Measurements from ENCODE around the gene FAM151B. TPM values are rescaled to one million over a fixed set of nuclear protein-coding genes. Genes with fewer than 3 reads are reported as not detected.

Gene FAM151B
- total RNA-seq (1.0 and 2.0 TPM in 2 replicates), polyA plus RNA-seq (0.84 and 1.3 TPM in 2 replicates)

- H3K27me3 ChIP-seq: no peaks in the 10 kb centered on the region
- peak; percentile 93 to 96 for DNase-seq (ENCODE audit: low read depth in 1 of 2, low spot score in 1 of 2)
- H3K9me3 ChIP-seq (ENCODE audit: low read depth): no peaks in the 10 kb centered on the region
- TF ChIP-seq CTCF (IDR thresholded peaks at IDR 0.05; ENCODE audit: low read depth, low read length): peak; percentile 43
- peak within 1 kb of the TSS; percentile 47 for H3K4me3 ChIP-seq
- H3K27ac ChIP-seq: peak within 1 kb of the TSS; percentile 81
- H3K4me1 ChIP-seq (ENCODE audit: low read depth): peaks cover 3% of the 10 kb centered on the region
- no peaks in the 10 kb centered on the region for H3K36me3 ChIP-seq
Measured at GRCh38 chr5:80487829-80488721, at the start of gene FAM151B. TSS of gene FAM151B (plus strand) at chr5:80488100. CDS start at chr5:80488124, 24 bp downstream.

GRCh38 chr5:80438739-80439138, 49.2 kb upstream of the FAM151B start:
- Histone ChIP-seq H3K27me3 (no peaks in the 10 kb centered on the region), H3K4me1 (ENCODE audit: low read depth) (no peaks in the 10 kb centered on the region), H3K4me3 (no peak overlapping the region), H3K27ac (no peak overlapping the region), H3K36me3 (peaks cover 27% of the 10 kb centered on the region), H3K9me3 (ENCODE audit: low read depth) (no peaks in the 10 kb centered on the region)
- no peak for DNase-seq (ENCODE audit: low read depth in 1 of 2, low spot score in 1 of 2)
- no peak for TF ChIP-seq CTCF (IDR thresholded peaks at IDR 0.05; ENCODE audit: low read depth, low read length)

GRCh38 chr5:80439213-80439612, 48.7 kb upstream of the FAM151B start:
- no peaks in the 10 kb centered on the region for H3K27me3 ChIP-seq
- H3K9me3 ChIP-seq (ENCODE audit: low read depth): no peaks in the 10 kb centered on the region
- no peak for TF ChIP-seq CTCF (IDR thresholded peaks at IDR 0.05; ENCODE audit: low read depth, low read length)
- peaks cover 27% of the 10 kb centered on the region for H3K36me3 ChIP-seq
- DNase-seq (ENCODE audit: low read depth in 1 of 2, low spot score in 1 of 2): no peak
- H3K27ac ChIP-seq: no peak overlapping the region
- H3K4me1 ChIP-seq (ENCODE audit: low read depth): no peaks in the 10 kb centered on the region
- H3K4me3 ChIP-seq: no peak overlapping the region

- Histone ChIP-seq H3K27me3 (no peaks in the 10 kb centered on the region), H3K36me3 (peaks cover 35% of the 10 kb centered on the region), H3K27ac (no peak overlapping the region), H3K4me1 (ENCODE audit: low read depth) (no peaks in the 10 kb centered on the region), H3K4me3 (no peak overlapping the region), H3K9me3 (ENCODE audit: low read depth) (no peaks in the 10 kb centered on the region)
- no peak for DNase-seq (ENCODE audit: low read depth in 1 of 2, low spot score in 1 of 2)
- TF ChIP-seq CTCF (IDR thresholded peaks at IDR 0.05; ENCODE audit: low read depth, low read length): no peak
Measured at GRCh38 chr5:80442742-80443141, 45.2 kb upstream of the FAM151B start.

GRCh38 chr5:80453366-80453765, 34.5 kb upstream of the FAM151B start:
- Histone ChIP-seq H3K27ac (no peak overlapping the region), H3K36me3 (peaks cover 60% of the 10 kb centered on the region), H3K4me3 (no peak overlapping the region), H3K27me3 (no peaks in the 10 kb centered on the region), H3K9me3 (ENCODE audit: low read depth) (no peaks in the 10 kb centered on the region), H3K4me1 (ENCODE audit: low read depth) (no peaks in the 10 kb centered on the region)
- DNase-seq (ENCODE audit: low read depth in 1 of 2, low spot score in 1 of 2): no peak
- no peak for TF ChIP-seq CTCF (IDR thresholded peaks at IDR 0.05; ENCODE audit: low read depth, low read length)

Measured in cardiac muscle cell (in vitro differentiated cells and primary cell).